MM.1S (cell line): ENCODE measurements around the gene ASB5.

ENCODE experiments used
- DNase-seq: peaks from one replicate; pipeline ENCODE4 v3.0.0-alpha.2; 2015
- H2AFZ ChIP-seq: fragments of 300-600 bp; sonication (generic); 2 replicates; pipeline ENCODE4 v1.6.0; 2016; ENCODE audit warnings: antibody characterized with exemption, low read length
- H3F3A ChIP-seq: fragments of 300-600 bp; sonication (generic); 2 replicates; pipeline ENCODE4 v1.6.1; 2016; ENCODE audit warnings: mild to moderate bottlenecking, antibody characterized with exemption, low read length, moderate library complexity, mixed read lengths; ENCODE audit not compliant: insufficient read depth
- H3K27ac ChIP-seq: fragments of 300-600 bp; sonication (generic); 2 replicates; pipeline ENCODE4 v1.5.1; 2016; ENCODE audit warnings: mild to moderate bottlenecking, low read length
- H3K27me3 ChIP-seq: fragments of 300-600 bp; sonication (generic); replicated peaks from 2 replicates; pipeline ENCODE4 v1.6.0; 2016; ENCODE audit warnings: low read length; ENCODE audit not compliant: insufficient read depth
- H3K36me3 ChIP-seq: fragments of 300-600 bp; sonication (generic); replicated peaks from 2 replicates; pipeline ENCODE4 v1.6.1; 2016; ENCODE audit warnings: mild to moderate bottlenecking, low read length, mixed read lengths; ENCODE audit not compliant: insufficient read depth
- H3K4me1 ChIP-seq: fragments of 300-600 bp; sonication (generic); 2 replicates; pipeline ENCODE4 v1.6.1; 2016; ENCODE audit warnings: low read length, mixed read lengths
- H3K4me2 ChIP-seq: fragments of 300-600 bp; sonication (generic); 2 replicates; pipeline ENCODE4 v1.6.0; 2016; ENCODE audit warnings: low read depth, low read length
- H3K4me3 ChIP-seq: fragments of 300-600 bp; sonication (generic); 2 replicates; pipeline ENCODE4 v1.5.1; 2016; ENCODE audit warnings: low read length, mixed read lengths
- H3K79me2 ChIP-seq: fragments of 300-600 bp; sonication (generic); 2 replicates; pipeline ENCODE4 v1.6.1; 2016; ENCODE audit warnings: mixed run types, low read length, mixed read lengths
- H3K9ac ChIP-seq: fragments of 300-600 bp; sonication (generic); 2 replicates; pipeline ENCODE4 v1.6.1; 2016; ENCODE audit warnings: low read length, mixed read lengths
- H3K9me2 ChIP-seq: fragments of 300-600 bp; sonication (generic); replicated peaks from 2 replicates; pipeline ENCODE4 v1.6.1; 2016; ENCODE audit warnings: mild to moderate bottlenecking, low read length, mixed read lengths; ENCODE audit not compliant: insufficient read depth
- H3K9me3 ChIP-seq: fragments of 300-600 bp; sonication (generic); replicated peaks from 2 replicates; pipeline ENCODE4 v1.6.1; 2016; ENCODE audit warnings: mild to moderate bottlenecking, low read length, mixed read lengths; ENCODE audit not compliant: insufficient read depth
- H4K20me1 ChIP-seq: fragments of 300-600 bp; sonication (generic); 2 replicates; pipeline ENCODE4 v1.6.1; 2016; ENCODE audit warnings: mild to moderate bottlenecking, low read length, moderate library complexity, mixed read lengths; ENCODE audit not compliant: insufficient read depth
- EZH2 ChIP-seq: fragments of 300-600 bp; sonication (generic); optimal IDR thresholded peaks from 2 replicates; pipeline ENCODE3; 2017; ENCODE audit warnings: low read depth, mild to moderate bottlenecking, antibody characterized with exemption, low read length, mixed read lengths
- EZH2phosphoT487 ChIP-seq: fragments of 300-600 bp; sonication (generic); IDR thresholded peaks from 2 replicates; pipeline ENCODE4 v1.6.1; 2018; ENCODE audit warnings: antibody characterized with exemption, low read length
- TF ChIP-seq, protein P1 (sequence below): fragments of 300-600 bp; sonication (generic); IDR thresholded peaks from 2 replicates; pipeline ENCODE4 v1.5.1; 2016; ENCODE audit warnings: antibody characterized with exemption, low read length, mixed read lengths

The ASB5 gene

DNA sequence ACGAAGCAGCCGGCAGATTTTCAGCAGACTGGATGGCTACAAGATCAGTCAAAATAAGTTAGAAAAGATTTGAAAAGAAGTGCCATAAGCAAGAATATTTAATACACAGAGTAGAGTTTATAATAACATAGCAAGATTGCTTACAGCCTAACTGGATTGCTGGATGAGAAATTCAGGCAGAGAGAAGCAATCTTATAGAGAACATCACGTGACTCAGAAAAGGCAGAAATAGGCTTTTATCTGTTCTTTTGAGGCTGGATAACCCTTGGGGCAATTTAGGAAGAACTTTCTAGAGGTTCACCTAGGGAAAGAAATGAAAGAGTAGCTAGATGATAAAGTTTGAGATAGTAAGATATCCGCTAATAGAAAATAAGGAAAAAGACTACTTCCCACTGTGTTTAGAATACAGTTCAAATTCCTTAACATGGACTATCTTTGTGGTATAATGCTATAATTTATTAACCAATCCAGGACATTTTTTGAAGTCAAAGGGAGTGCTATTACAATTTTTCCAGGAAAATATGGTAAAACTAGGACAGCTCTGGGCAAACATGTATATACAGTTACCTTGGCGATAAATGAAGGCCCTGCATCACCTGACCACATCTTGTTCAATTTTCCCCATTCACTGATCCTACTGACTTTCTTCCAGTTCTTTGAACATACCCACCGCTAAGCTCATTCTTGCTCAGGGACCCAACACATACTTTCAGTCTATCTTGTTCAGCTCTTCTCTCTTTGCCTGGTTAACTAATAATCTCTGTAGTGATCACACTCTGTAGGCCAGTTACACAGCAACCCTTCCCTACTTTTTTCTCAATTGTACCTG lies 38.0 kb upstream of the ASB5 start:
- no peaks in the 10 kb centered on the region for H3K79me2 ChIP-seq
- DNase-seq, result no peak
- H4K20me1 ChIP-seq, result no peaks in the 10 kb centered on the region
- H3K36me3 ChIP-seq, result no peaks in the 10 kb centered on the region
- no peaks in the 10 kb centered on the region for H3K9me3 ChIP-seq
- H3K9ac ChIP-seq, result no peak overlapping the region
- peaks cover 32% of the 10 kb centered on the region for H3K4me1 ChIP-seq
- no peak overlapping the region for H2AFZ ChIP-seq
- no peaks in the 10 kb centered on the region for H3K9me2 ChIP-seq
- no peak overlapping the region for H3K27ac ChIP-seq
- peaks cover 24% of the 10 kb centered on the region for H3F3A ChIP-seq
- H3K27me3 ChIP-seq, result no peaks in the 10 kb centered on the region
- H3K4me2 ChIP-seq, result no peak overlapping the region
- TF ChIP-seq, protein P1, sequence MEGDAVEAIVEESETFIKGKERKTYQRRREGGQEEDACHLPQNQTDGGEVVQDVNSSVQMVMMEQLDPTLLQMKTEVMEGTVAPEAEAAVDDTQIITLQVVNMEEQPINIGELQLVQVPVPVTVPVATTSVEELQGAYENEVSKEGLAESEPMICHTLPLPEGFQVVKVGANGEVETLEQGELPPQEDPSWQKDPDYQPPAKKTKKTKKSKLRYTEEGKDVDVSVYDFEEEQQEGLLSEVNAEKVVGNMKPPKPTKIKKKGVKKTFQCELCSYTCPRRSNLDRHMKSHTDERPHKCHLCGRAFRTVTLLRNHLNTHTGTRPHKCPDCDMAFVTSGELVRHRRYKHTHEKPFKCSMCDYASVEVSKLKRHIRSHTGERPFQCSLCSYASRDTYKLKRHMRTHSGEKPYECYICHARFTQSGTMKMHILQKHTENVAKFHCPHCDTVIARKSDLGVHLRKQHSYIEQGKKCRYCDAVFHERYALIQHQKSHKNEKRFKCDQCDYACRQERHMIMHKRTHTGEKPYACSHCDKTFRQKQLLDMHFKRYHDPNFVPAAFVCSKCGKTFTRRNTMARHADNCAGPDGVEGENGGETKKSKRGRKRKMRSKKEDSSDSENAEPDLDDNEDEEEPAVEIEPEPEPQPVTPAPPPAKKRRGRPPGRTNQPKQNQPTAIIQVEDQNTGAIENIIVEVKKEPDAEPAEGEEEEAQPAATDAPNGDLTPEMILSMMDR, result no peak
- no peak for TF ChIP-seq EZH2
- TF ChIP-seq EZH2phosphoT487, result no peak
- no peak overlapping the region for H3K4me3 ChIP-seq

DNA sequence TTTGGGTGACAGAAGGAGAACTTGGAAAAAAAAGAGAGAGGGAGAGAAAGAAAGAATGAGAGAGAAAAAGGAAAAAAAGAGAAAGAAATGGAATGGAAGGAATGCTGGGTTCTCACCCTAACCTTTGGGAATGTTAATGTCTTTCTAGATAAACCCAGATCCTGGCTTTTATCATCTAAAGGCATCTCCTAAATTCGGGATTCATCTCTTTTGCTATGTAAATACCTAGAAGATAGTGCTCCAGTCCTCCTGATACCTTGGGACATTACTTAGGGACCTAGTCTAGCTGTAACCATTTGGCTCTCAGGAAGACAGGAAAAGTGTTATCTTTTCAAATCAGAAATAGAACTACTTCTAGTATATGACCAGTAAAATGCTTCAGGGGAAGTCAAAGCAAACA lies 34.9 kb upstream of the ASB5 start:
- H3K4me2 ChIP-seq, result no peak overlapping the region
- peaks cover 11% of the 10 kb centered on the region for H3F3A ChIP-seq
- H3K4me3 ChIP-seq, result no peak overlapping the region
- H2AFZ ChIP-seq, result no peak overlapping the region
- no peak overlapping the region for H3K9ac ChIP-seq
- DNase-seq, result no peak
- no peaks in the 10 kb centered on the region for H3K27me3 ChIP-seq
- H3K9me2 ChIP-seq, result no peaks in the 10 kb centered on the region
- no peak for TF ChIP-seq EZH2
- TF ChIP-seq, protein P1, result no peak
- no peak overlapping the region for H3K27ac ChIP-seq
- H3K4me1 ChIP-seq, result peaks cover 16% of the 10 kb centered on the region
- H3K9me3 ChIP-seq, result no peaks in the 10 kb centered on the region
- no peaks in the 10 kb centered on the region for H3K79me2 ChIP-seq
- H3K36me3 ChIP-seq, result no peaks in the 10 kb centered on the region
- no peaks in the 10 kb centered on the region for H4K20me1 ChIP-seq

DNA sequence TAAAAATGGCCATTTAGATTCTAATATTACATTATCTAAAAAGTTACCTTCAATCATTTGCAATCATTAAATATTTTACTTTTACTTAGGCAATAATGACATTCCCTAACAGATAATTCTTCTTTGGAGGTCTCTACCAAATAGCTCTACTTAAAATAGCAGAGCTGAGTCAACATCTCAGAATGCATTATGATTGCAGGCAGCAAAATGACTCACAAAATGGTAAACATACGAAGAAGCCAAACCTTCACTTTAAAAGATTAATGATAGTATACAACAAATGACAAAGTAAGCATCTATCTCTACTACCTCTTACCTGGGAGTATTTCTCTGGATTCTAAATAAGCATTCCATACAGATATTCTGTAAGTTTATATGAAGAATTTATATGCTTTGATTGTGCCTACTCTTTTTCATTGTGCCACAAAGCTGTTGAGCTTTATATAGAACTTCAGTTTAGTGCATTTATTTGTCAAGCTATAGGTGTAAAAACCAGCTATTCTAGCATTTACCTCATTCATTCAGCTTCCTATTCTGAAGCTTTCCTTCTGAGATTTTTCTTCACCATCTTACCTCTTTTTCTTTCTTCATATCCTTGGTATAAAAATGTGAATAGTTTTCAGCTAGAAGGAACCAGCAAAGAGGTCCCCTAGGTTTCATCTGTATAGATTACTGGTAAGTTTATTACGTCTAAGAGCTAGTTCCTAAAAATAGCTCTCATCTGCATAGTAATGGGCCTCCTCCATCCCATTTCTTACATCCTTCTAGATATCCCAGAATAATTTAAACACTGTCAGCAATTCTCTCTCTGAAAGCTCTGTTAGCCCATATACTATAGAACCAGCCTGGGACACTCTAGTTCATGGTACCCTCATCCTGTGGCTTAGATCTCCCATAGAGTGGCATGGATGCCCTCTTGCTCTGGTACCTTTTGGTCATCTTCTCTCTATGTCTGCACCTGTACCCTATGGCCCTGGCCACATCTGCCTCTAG lies 33.6 kb upstream of the ASB5 start:
- Histone ChIP-seq H3K4me1 (peaks cover 4% of the 10 kb centered on the region), H3K27ac (no peak overlapping the region), H2AFZ (no peak overlapping the region), H3K9me3 (no peaks in the 10 kb centered on the region), H3F3A (no peaks in the 10 kb centered on the region), H4K20me1 (no peaks in the 10 kb centered on the region), H3K9me2 (no peaks in the 10 kb centered on the region), H3K9ac (no peak overlapping the region), H3K36me3 (no peaks in the 10 kb centered on the region), H3K79me2 (no peaks in the 10 kb centered on the region), H3K27me3 (no peaks in the 10 kb centered on the region), H3K4me3 (no peak overlapping the region), H3K4me2 (no peak overlapping the region)
- TF ChIP-seq, protein P1, result no peak
- TF ChIP-seq EZH2phosphoT487, result no peak
- TF ChIP-seq EZH2, result no peak
- DNase-seq, result no peak
